Measurements from ENCODE around the gene CES2. TPM values are rescaled to one million over a fixed set of nuclear protein-coding genes. Genes with fewer than 3 reads are reported as not detected.
"Not testable (repeated sequence)": the region's sequence is repeated elsewhere in the genome, so short reads cannot be mapped to it uniquely, and the experiment has no call there.

The CES2 gene
- total RNA-seq, 6 experiments from 2014 or later, result 35.1 to 42.3 (median 40.2) TPM

GRCh38 chr16:66930189-66930588, 5.1 kb upstream of the CES2 start:
- H3K4me3 Mint-ChIP-seq, result no peak overlapping the region
- peak overlapping the region; percentile 49 for H3K27ac Mint-ChIP-seq
- peaks cover 18% of the 10 kb centered on the region for H3K36me3 Mint-ChIP-seq (ENCODE audit: low read depth)
- H3K27me3 Mint-ChIP-seq (ENCODE audit: insufficient read depth), result peaks cover 9% of the 10 kb centered on the region
- no peak for TF ChIP-seq CTCF (IDR thresholded peaks at IDR 0.05)
- no peaks in the 10 kb centered on the region for H3K9me3 Mint-ChIP-seq
- peaks cover 71% of the 10 kb centered on the region for H3K4me1 Mint-ChIP-seq (ENCODE audit: low read depth)
- DNase-seq, result peak; percentile 70

GRCh38 chr16:66931665-66932064, 3.7 kb upstream of the CES2 start:
- peaks cover 23% of the 10 kb centered on the region for H3K36me3 Mint-ChIP-seq (ENCODE audit: low read depth)
- no peak for DNase-seq
- no peak overlapping the region for H3K27ac Mint-ChIP-seq
- H3K9me3 Mint-ChIP-seq, result no peaks in the 10 kb centered on the region
- no peak overlapping the region for H3K4me3 Mint-ChIP-seq
- peaks cover 71% of the 10 kb centered on the region for H3K4me1 Mint-ChIP-seq (ENCODE audit: low read depth)
- peaks cover 9% of the 10 kb centered on the region for H3K27me3 Mint-ChIP-seq (ENCODE audit: insufficient read depth)
- no peak for TF ChIP-seq CTCF (IDR thresholded peaks at IDR 0.05)

GRCh38 chr16:66932076-66932475, 3.2 kb upstream of the CES2 start:
- H3K27me3 Mint-ChIP-seq (ENCODE audit: insufficient read depth), result peaks cover 9% of the 10 kb centered on the region
- H3K27ac Mint-ChIP-seq, result no peak overlapping the region
- H3K4me3 Mint-ChIP-seq, result no peak overlapping the region
- peaks cover 26% of the 10 kb centered on the region for H3K36me3 Mint-ChIP-seq (ENCODE audit: low read depth)
- DNase-seq, result no peak
- TF ChIP-seq CTCF (IDR thresholded peaks at IDR 0.05), result no peak
- H3K4me1 Mint-ChIP-seq (ENCODE audit: low read depth), result peaks cover 71% of the 10 kb centered on the region
- H3K9me3 Mint-ChIP-seq, result no peaks in the 10 kb centered on the region

- Mint-ChIP-seq H3K4me1 (ENCODE audit: low read depth) (peaks cover 61% of the 10 kb centered on the region), H3K4me3 (peak overlapping the region; percentile 98), H3K27me3 (ENCODE audit: insufficient read depth) (peaks cover 9% of the 10 kb centered on the region), H3K9me3 (no peaks in the 10 kb centered on the region), H3K27ac (peak overlapping the region; percentile 93), H3K36me3 (ENCODE audit: low read depth) (peaks cover 33% of the 10 kb centered on the region)
- DNase-seq, result no peak
- no peak for TF ChIP-seq CTCF (IDR thresholded peaks at IDR 0.05)
These were observed 1.6 kb upstream of the CES2 start for GRCh38 chr16:66933776-66934137.

- Mint-ChIP-seq H3K27ac (peak within 1 kb of the TSS; percentile 93), H3K27me3 (ENCODE audit: insufficient read depth) (peaks cover 9% of the 10 kb centered on the region), H3K9me3 (no peaks in the 10 kb centered on the region), H3K36me3 (ENCODE audit: low read depth) (peaks cover 33% of the 10 kb centered on the region), H3K4me1 (ENCODE audit: low read depth) (peaks cover 56% of the 10 kb centered on the region), H3K4me3 (peak within 1 kb of the TSS; percentile 98)
- DNase-seq, result peak; percentile 80
- TF ChIP-seq CTCF (IDR thresholded peaks at IDR 0.05), result no peak
These were observed 1.0 kb upstream of the CES2 start, which contains the start of gene CIAO2B for GRCh38 chr16:66934138-66934838. Gene CIAO2B (minus strand): TSS chr16:66934402. CDS start chr16:66934364, 38 bp downstream.

- Mint-ChIP-seq H3K4me3 (peak overlapping the region; percentile 98), H3K27ac (peak overlapping the region; percentile 93), H3K4me1 (ENCODE audit: low read depth) (peaks cover 53% of the 10 kb centered on the region), H3K36me3 (ENCODE audit: low read depth) (peaks cover 37% of the 10 kb centered on the region)
- H3K9me3 Mint-ChIP-seq; DNase-seq; H3K27me3 Mint-ChIP-seq (ENCODE audit: insufficient read depth): not testable (repeated sequence)
These were observed 440 bp upstream of the CES2 start for GRCh38 chr16:66934839-66935313.

Data from HFFc6 (cell line).